ENCODE data around the gene MFN2. TPM values are rescaled to one million over a fixed set of nuclear protein-coding genes. Genes with fewer than 3 reads are reported as not detected.

The MFN2 gene
- total and polyA plus RNA-seq, 11 donors, result 263 to 900 (median 625) TPM

- no peak for TF ChIP-seq POLR2A (IDR thresholded peaks at IDR 0.05)
- TF ChIP-seq, protein P1, sequence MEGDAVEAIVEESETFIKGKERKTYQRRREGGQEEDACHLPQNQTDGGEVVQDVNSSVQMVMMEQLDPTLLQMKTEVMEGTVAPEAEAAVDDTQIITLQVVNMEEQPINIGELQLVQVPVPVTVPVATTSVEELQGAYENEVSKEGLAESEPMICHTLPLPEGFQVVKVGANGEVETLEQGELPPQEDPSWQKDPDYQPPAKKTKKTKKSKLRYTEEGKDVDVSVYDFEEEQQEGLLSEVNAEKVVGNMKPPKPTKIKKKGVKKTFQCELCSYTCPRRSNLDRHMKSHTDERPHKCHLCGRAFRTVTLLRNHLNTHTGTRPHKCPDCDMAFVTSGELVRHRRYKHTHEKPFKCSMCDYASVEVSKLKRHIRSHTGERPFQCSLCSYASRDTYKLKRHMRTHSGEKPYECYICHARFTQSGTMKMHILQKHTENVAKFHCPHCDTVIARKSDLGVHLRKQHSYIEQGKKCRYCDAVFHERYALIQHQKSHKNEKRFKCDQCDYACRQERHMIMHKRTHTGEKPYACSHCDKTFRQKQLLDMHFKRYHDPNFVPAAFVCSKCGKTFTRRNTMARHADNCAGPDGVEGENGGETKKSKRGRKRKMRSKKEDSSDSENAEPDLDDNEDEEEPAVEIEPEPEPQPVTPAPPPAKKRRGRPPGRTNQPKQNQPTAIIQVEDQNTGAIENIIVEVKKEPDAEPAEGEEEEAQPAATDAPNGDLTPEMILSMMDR (IDR thresholded peaks at IDR 0.05), result no peak
- peaks cover 11 to 22% (median 15%) of the 10 kb centered on the region in 9 donors for H3K27me3 ChIP-seq
- no peak overlapping the region for H3K4me3 ChIP-seq
- peaks cover 0 to 4% (median 0%) of the 10 kb centered on the region in 12 donors for H3K9me3 ChIP-seq
- 65 to 75% (median 72%) methylated on average over 3 of the region's 3 CpGs for WGBS, 4 donors
- no peaks in the 10 kb centered on the region for H3K36me3 ChIP-seq
- intact Hi-C loops (cut with DNase I), result no loop called here
- peaks cover 0 to 13% (median 5%) of the 10 kb centered on the region in 12 donors for H3K4me1 ChIP-seq
- DNase-seq, result no peak
- H3K27ac ChIP-seq, result no peak overlapping the region
- ATAC-seq, result no peak
Measured at GRCh38 chr1:12059226-12059625, 79.0 kb downstream of the MFN2 start.

DNA sequence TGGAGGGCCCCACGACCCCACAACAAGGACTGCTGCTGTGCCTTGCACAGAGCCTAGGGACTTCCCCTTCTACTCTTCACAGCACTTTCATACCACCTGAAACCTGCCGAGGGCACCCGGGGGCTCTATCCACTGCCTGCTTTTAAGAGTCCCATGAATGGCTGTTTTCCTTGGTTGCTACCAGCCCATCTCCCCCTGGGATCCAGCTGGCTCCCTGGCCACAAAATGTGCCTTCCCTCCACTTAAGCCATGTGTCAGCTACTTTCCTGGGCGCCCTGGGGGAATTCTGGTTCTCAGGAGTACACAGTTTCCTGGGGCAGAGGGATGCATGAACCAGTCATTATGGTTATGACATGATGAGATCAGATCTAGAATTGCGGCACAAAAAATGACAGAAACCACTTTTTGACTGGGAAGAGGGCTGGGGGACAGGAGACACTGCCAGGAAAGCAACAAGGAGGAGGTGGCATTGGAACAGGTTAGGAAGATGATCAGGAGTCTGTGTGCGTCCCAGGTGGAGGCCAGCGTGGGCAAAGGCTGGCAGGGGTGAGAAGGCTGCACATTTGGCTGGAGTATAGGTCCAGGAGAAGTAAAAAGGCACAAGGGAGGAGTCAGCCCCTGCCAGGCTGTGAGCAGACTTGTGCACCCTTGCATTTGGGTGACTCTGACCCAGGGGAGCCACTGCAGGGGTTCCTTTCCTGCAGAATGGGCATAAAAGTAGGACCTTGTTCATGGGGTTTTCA is 79.6 kb downstream of the MFN2 start:
- Histone ChIP-seq H3K27me3 (peaks cover 16 to 29% (median 22%) of the 10 kb centered on the region in 9 donors), H3K36me3 (no peaks in the 10 kb centered on the region), H3K4me1 (peaks cover 0 to 13% (median 5%) of the 10 kb centered on the region in 12 donors), H3K27ac (no peak overlapping the region), H3K4me3 (no peak overlapping the region), H3K9me3 (peaks cover 0 to 4% (median 0%) of the 10 kb centered on the region in 12 donors)
- DNase-seq (no peak), ATAC-seq (no peak)
- TF ChIP-seq, protein P1 (IDR thresholded peaks at IDR 0.05), result no peak
- no peak for TF ChIP-seq POLR2A (IDR thresholded peaks at IDR 0.05)
- intact Hi-C loops (cut with DNase I), result no loop called here
- 68 to 74% (median 69%) methylated on average over 7 of the region's 7 CpGs for WGBS, 4 donors

DNA sequence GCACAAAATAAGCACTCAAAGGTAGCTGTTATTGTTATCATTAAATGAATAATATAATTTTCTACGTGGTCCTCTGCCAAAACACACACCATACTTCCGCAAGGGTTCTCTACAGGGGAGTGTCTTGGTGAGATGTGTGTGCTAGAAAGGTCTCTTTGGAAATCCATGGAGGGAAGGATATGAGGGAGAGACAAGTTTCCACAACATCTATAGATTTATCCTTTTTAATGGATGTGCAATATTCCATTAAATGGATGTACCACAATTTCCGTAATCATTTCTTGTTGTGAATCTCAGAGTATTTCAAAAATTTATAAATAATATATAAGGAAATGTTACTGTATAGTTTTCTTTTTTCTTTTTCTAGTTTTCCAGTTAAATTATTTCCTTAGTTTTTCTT is 80.3 kb downstream of the MFN2 start:
- Histone ChIP-seq H3K4me1 (peaks cover 0 to 13% (median 5%) of the 10 kb centered on the region in 12 donors), H3K27ac (no peak overlapping the region), H3K4me3 (no peak overlapping the region), H3K36me3 (no peaks in the 10 kb centered on the region), H3K9me3 (peaks cover 0 to 4% (median 0%) of the 10 kb centered on the region in 12 donors), H3K27me3 (peaks cover 16 to 35% (median 28%) of the 10 kb centered on the region in 9 donors)
- no peak for ATAC-seq
- TF ChIP-seq, protein P1 (IDR thresholded peaks at IDR 0.05), result no peak
- no peak for TF ChIP-seq POLR2A (IDR thresholded peaks at IDR 0.05)
- WGBS, 4 donors, result 94 to 98% (median 96%) methylated on average over 3 of the region's 3 CpGs
- no peak for DNase-seq
- intact Hi-C loops (cut with DNase I), result no loop called here

Small RNA genes within 50 kb of the gene (microRNA-seq; reads per million reads assigned to microRNA genes)
- gene MIR6729, result 0.45 to 1.0 (median 0.69) reads per million in 4 donors

Other genes starting within 250 kb of the MFN2 start
- gene AGTRAP, start 244.3 kb upstream of the MFN2 start, total RNA-seq, result 10 to 100 TPM; 11.8 to 36.7 (median 24.5) TPM
- gene AGTRAP, start 244.3 kb upstream of the MFN2 start, polyA plus RNA-seq, result 100 to 1,000 TPM in 1 of 2 donors, 10 to 100 TPM in 1; 18.2 to 134 TPM
- 1 to 10 TPM; 1.5 to 7.6 (median 3.1) TPM for gene C1orf167, start 218.3 kb upstream of the MFN2 start, total RNA-seq
- 1 to 10 TPM; 4.1 to 4.9 TPM for gene C1orf167, start 218.3 kb upstream of the MFN2 start, polyA plus RNA-seq
- gene MTHFR, start 174.5 kb upstream of the MFN2 start, total RNA-seq, result 10 to 100 TPM; 26.9 to 61.2 (median 38.1) TPM
- 10 to 100 TPM; 21.9 to 45.9 TPM for gene MTHFR, start 174.5 kb upstream of the MFN2 start, polyA plus RNA-seq
- gene CLCN6, start 174.3 kb upstream of the MFN2 start, total RNA-seq, result 10 to 100 TPM; 11.6 to 21.5 (median 17.2) TPM
- gene CLCN6, start 174.3 kb upstream of the MFN2 start, polyA plus RNA-seq, result 10 to 100 TPM; 10.2 to 17.2 TPM
- 1,000 to 10,000 TPM in 1 of 9 donors, 100 to 1,000 TPM in 8; 126 to 3,156 (median 279) TPM for gene NPPA, start 132.7 kb upstream of the MFN2 start, total RNA-seq
- 1,000 to 10,000 TPM in 1 of 2 donors, 10 to 100 TPM in 1; 59.9 to 1,418 TPM for gene NPPA, start 132.7 kb upstream of the MFN2 start, polyA plus RNA-seq
- gene NPPB, start 121.5 kb upstream of the MFN2 start, total RNA-seq, result 1,000 to 10,000 TPM in 1 of 9 donors, 100 to 1,000 TPM in 4, 10 to 100 TPM in 4; 14.4 to 1,297 (median 252) TPM
- 1,000 to 10,000 TPM in 1 of 2 donors, 100 to 1,000 TPM in 1; 197 to 7,924 TPM for gene NPPB, start 121.5 kb upstream of the MFN2 start, polyA plus RNA-seq
- gene KIAA2013, start 54.0 kb upstream of the MFN2 start, total RNA-seq, result 100 to 1,000 TPM in 1 of 9 donors, 10 to 100 TPM in 8; 37.1 to 106 (median 41.3) TPM
- gene KIAA2013, start 54.0 kb upstream of the MFN2 start, polyA plus RNA-seq, result 10 to 100 TPM; 29.3 to 57.4 TPM
- gene PLOD1, start 45.7 kb upstream of the MFN2 start, total RNA-seq, result 100 to 1,000 TPM in 1 of 9 donors, 10 to 100 TPM in 8; 37.5 to 104 (median 50.1) TPM
- gene PLOD1, start 45.7 kb upstream of the MFN2 start, polyA plus RNA-seq, result 100 to 1,000 TPM in 1 of 2 donors, 10 to 100 TPM in 1; 38.3 to 108 TPM
- 10 to 100 TPM; 11.3 to 53.5 (median 17.4) TPM for gene MIIP, start 39.1 kb downstream of the MFN2 start, total RNA-seq
- gene MIIP, start 39.1 kb downstream of the MFN2 start, polyA plus RNA-seq, result 10 to 100 TPM; 20.3 to 33.6 TPM
- 1 to 10 TPM in 2 of 9 donors, under 1 TPM in 7; 0.51 to 4.5 (median 0.75) TPM for gene TNFRSF8, start 82.9 kb downstream of the MFN2 start, total RNA-seq
- gene TNFRSF8, start 82.9 kb downstream of the MFN2 start, polyA plus RNA-seq, result 1 to 10 TPM in 1 of 2 donors, under 1 TPM in 1; 1.00 to 1.1 TPM
- gene TNFRSF1B, start 186.5 kb downstream of the MFN2 start, total RNA-seq, result 10 to 100 TPM; 11.2 to 71.0 (median 16.6) TPM
- 10 to 100 TPM in 1 of 2 donors, 1 to 10 TPM in 1; 8.6 to 14.9 TPM for gene TNFRSF1B, start 186.5 kb downstream of the MFN2 start, polyA plus RNA-seq
- 100 to 1,000 TPM in 4 of 9 donors, 10 to 100 TPM in 5; 74.3 to 301 (median 95.8) TPM for gene VPS13D, start 249.6 kb downstream of the MFN2 start, total RNA-seq
- 10 to 100 TPM; 32.1 to 84.8 TPM for gene VPS13D, start 249.6 kb downstream of the MFN2 start, polyA plus RNA-seq

Data from heart left ventricle (tissue), 16 donors.